Lower leg skin (tissue), 3 donors: ENCODE data around the gene HACD2.

Experiments
- CTCF ChIP-seq, 3 donors: fragments of 450-650 bp; IDR thresholded peaks; one replicate each; pipeline ENCODE4 v1.5.1; 2016; ENCODE audit warnings: antibody characterized with exemption in 3 of 3, mild to moderate bottlenecking in 3 of 3, moderate library complexity in 2 of 3
- POLR2A ChIP-seq, 2 donors: fragments of 450-650 bp; IDR thresholded peaks; one replicate each; pipeline ENCODE4 v1.6.1; 2016 to 2017; ENCODE audit warnings: antibody characterized with exemption in 2 of 2, mild to moderate bottlenecking in 1 of 2, moderate library complexity in 1 of 2

- no peak for TF ChIP-seq CTCF (IDR thresholded peaks at IDR 0.05)
- no peak for TF ChIP-seq POLR2A (IDR thresholded peaks at IDR 0.05)
Observed at GRCh38 chr3:123608263-123608937, 23.5 kb upstream of the HACD2 start.
